ENCODE data around the gene XRCC4.

XRCC4 gene

GRCh38 chr5:83375049-83375745 lies 297.9 kb downstream of the XRCC4 start:
- H3K4me3 ChIP-seq (ENCODE audit: low read depth, low read length) = no peak overlapping the region
- TF ChIP-seq, protein P1, sequence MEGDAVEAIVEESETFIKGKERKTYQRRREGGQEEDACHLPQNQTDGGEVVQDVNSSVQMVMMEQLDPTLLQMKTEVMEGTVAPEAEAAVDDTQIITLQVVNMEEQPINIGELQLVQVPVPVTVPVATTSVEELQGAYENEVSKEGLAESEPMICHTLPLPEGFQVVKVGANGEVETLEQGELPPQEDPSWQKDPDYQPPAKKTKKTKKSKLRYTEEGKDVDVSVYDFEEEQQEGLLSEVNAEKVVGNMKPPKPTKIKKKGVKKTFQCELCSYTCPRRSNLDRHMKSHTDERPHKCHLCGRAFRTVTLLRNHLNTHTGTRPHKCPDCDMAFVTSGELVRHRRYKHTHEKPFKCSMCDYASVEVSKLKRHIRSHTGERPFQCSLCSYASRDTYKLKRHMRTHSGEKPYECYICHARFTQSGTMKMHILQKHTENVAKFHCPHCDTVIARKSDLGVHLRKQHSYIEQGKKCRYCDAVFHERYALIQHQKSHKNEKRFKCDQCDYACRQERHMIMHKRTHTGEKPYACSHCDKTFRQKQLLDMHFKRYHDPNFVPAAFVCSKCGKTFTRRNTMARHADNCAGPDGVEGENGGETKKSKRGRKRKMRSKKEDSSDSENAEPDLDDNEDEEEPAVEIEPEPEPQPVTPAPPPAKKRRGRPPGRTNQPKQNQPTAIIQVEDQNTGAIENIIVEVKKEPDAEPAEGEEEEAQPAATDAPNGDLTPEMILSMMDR (IDR thresholded peaks at IDR 0.05; ENCODE audit: low read depth, low read length) = no peak

- TF ChIP-seq, protein P1 (IDR thresholded peaks at IDR 0.05; ENCODE audit: low read depth, low read length) = no peak
- H3K4me3 ChIP-seq (ENCODE audit: low read depth, low read length) = no peak overlapping the region
Measured at GRCh38 chr5:83376461-83376860, 299.1 kb downstream of the XRCC4 start.

GRCh38 chr5:83377131-83377865 lies 300.0 kb downstream of the XRCC4 start:
- TF ChIP-seq, protein P1 (IDR thresholded peaks at IDR 0.05; ENCODE audit: low read depth, low read length) = no peak
- H3K4me3 ChIP-seq (ENCODE audit: low read depth, low read length) = no peak overlapping the region

- TF ChIP-seq, protein P1 (IDR thresholded peaks at IDR 0.05; ENCODE audit: low read depth, low read length) = no peak
- no peak overlapping the region for H3K4me3 ChIP-seq (ENCODE audit: low read depth, low read length)
Measured at GRCh38 chr5:83378624-83379289, 301.4 kb downstream of the XRCC4 start.

DNA sequence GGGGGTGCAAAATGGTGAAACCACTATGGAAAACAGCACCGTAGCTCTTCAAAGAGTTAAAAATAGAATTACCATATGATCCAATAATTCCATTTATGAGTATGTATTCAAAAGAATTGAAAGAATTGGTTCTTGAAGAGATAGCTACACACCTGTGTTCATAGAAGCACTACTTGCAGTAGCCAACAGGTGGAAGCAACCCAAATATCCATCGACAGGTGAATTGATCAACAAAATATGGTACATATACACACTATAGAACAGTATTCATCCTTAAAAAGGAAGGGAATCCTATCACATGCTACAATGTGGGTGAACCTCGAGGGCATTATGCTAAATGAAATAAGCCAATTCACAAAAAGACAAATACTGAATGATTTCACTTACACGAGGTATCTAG lies 308.5 kb downstream of the XRCC4 start:
- TF ChIP-seq, protein P1 (IDR thresholded peaks at IDR 0.05; ENCODE audit: low read depth, low read length) = no peak
- no peak overlapping the region for H3K4me3 ChIP-seq (ENCODE audit: low read depth, low read length)

DNA sequence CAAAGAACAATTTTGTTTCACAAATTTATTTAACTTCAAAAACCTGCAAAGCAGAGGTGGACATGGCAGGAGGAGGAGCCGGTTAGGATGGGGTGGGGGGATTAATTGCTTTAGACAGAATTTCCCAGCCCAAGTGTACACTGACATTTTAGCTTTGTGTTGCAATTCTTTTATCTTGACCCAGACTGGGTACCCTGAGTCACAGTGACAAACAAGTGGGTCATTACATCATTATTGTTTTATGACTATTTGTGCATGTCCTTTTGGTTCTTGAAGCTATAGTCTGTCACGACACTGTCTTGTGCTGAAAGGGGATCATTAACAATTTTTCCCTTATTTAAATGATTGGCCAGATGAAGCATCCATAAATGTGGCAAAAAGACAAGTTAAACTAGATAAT lies 309.7 kb downstream of the XRCC4 start:
- TF ChIP-seq, protein P1 (IDR thresholded peaks at IDR 0.05; ENCODE audit: low read depth, low read length) = no peak
- H3K4me3 ChIP-seq (ENCODE audit: low read depth, low read length) = no peak overlapping the region

- no peak overlapping the region for H3K4me3 ChIP-seq (ENCODE audit: low read depth, low read length)
- TF ChIP-seq, protein P1 (IDR thresholded peaks at IDR 0.05; ENCODE audit: low read depth, low read length) = no peak
Measured at GRCh38 chr5:83388608-83389007, 311.3 kb downstream of the XRCC4 start.
